SU-DHL-6 (cell line): ENCODE results near the gene PXDN.

Experiments
- CTCF ChIP-seq: fragments of 200-600 bp; sonication (generic); IDR thresholded peaks from one replicate; pipeline ENCODE4 v1.5.1; 2017; ENCODE audit warnings: antibody characterized with exemption, mild to moderate bottlenecking, low read length, moderate library complexity; ENCODE audit not compliant: insufficient read depth, poor library complexity, severe bottlenecking
- EZH2phosphoT487 ChIP-seq: fragments of 200-600 bp; sonication (generic), shearing (Covaris generic); conservative IDR thresholded peaks from 2 replicates; pipeline ENCODE4 v1.6.1; 2018; ENCODE audit warnings: mild to moderate bottlenecking, antibody characterized with exemption, low read length, moderate library complexity, mixed read lengths

GRCh38 chr2:1774929-1775328 lies 30.6 kb upstream of the PXDN start:
- TF ChIP-seq CTCF, result no peak
- no peak for TF ChIP-seq EZH2phosphoT487
